GM19023 (cell line): ENCODE results near the gene CDHR4.
"Not testable (repeated sequence)": the region's sequence is repeated elsewhere in the genome, so short reads cannot be mapped to it uniquely, and the experiment has no call there.

Source experiments
- ATAC-seq: cut with Tn5 transposase; IDR thresholded peaks from one replicate; pipeline ENCODE4 v1.9.1; 2021; ENCODE audit warnings: mild to moderate bottlenecking, moderate library complexity; ENCODE audit not compliant: unreplicated experiment

Gene CDHR4

DNA sequence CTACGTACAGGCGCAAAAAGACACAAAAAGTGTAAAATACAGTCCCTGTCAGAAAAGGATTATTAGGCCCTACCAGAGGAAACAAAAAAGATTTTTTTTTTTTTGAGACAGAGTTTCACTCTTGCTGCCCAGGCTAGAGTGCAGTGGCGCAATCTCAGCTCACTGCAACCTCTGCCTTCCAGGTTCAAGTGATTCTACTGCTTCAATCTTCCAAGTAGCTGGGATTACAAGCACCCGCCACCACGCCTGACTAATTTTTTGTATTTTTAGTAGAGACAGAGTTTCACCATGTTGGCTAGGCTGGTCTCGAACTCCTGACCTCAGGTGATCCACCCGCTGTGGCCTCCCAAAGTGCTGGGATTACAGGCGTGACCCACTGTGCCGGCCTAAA lies 18.7 kb downstream of the CDHR4 start:
- not testable (repeated sequence) for ATAC-seq

DNA sequence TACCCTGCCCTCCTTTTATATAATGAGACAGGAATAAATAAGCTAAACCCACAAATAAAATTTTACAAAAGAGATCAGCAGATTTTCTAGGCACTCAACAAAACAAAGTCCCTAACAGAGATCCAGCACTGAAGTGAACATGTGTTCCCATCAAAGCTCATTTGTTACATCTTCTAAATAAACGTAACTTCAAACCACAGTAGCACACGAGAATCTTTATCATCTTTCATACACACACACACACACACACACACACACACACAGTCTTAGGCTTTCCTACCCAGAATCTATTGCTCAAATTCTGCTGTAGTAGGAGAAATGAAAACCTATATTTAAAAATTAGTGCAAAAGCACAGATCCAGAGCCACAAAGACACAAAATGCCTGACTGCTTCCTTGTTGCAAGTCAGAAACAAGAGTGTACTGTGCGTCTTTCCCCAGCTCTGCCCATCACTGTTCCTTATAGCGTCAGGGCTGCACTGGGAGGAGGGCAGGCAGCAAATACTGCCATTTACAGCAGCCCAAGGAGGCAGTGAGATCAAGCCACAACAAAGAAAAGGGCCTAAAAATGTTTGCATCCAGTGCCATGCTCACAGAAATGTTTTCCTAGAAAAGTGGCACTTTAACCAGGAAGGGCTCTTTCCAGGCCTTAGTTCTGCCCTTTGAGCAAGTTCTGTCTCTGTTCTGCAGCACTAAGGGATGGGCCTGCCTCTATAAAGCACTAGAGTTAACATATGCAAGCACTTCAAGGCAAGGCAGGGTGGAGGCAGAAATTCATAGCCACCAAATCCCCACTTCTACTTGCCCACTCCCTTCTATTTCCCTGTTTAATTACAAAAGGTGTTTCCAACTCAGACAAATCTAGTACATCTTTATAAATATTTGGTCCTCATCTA lies 19.3 kb downstream of the CDHR4 start:
- ATAC-seq = no peak

DNA sequence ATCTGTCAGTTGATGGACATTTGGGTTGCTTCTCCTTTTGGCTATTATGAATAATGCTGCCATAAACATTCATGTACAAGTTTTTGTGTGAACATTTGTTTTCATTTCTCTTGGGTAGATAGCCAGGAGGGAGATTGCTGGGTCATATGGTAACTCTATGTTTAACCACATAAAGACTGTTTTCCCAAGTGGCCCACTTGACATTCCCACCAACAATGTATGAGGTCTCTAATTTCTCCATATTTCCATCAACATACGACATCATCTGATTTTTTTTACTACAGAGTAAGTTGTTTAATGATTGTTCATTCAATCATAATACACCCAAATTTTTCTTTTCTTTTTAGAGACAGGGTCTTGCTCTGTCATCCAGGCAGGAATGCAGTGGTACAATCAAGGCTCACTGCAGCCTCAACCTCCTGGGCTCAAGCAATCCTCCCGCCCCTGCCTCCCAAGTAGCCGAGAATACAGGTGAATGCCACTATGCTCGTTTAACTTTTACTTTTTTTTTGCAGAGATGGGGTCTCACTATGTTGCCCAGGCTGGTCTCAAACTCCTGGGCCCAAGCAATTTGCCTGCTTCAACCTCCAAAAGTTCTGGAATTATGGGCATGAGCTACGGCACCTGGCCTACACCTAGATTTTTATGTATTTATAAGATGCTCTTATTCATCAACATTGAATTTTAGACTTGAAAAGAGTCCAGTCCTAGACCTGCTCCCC lies 20.2 kb downstream of the CDHR4 start:
- ATAC-seq = no peak

DNA sequence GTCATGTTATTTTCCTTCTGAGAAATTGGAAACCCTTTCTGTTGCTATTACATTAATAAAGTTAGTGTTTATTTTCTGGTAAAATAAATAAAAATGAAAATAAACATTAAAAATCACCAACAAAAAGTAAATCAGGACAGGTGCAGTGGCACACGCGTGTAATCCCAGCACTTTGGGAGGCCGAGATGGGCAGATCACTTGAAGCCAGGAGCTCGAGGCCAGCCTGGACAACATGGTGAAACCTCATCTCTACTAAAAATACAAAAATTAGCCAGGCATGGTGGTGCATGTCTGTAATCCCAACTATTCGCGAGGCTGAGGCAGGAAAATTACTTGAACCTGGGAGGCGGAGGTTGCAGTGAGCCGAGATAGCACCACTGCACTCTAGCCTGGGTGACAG lies 23.6 kb downstream of the CDHR4 start:
- ATAC-seq = not testable (repeated sequence)

DNA sequence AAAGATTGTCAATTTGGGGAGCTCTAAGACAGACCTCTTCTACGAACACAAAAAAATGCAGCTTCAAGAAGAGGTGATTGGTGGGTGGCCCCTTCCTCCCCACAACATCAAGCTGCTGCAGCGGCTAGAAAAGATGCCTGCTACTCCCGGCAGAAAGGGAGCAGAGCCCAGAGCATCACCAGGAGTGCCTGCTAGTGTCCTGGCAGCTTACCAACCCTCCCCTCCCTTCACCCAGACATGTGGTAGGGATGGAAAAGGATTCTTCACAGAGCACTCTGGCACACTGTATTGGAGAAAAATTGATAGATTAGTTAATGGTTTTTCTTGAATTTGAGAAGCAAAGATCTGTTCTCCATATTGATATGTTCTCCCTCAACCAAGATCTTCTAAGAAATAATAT lies 24.1 kb downstream of the CDHR4 start:
- ATAC-seq = no peak

DNA sequence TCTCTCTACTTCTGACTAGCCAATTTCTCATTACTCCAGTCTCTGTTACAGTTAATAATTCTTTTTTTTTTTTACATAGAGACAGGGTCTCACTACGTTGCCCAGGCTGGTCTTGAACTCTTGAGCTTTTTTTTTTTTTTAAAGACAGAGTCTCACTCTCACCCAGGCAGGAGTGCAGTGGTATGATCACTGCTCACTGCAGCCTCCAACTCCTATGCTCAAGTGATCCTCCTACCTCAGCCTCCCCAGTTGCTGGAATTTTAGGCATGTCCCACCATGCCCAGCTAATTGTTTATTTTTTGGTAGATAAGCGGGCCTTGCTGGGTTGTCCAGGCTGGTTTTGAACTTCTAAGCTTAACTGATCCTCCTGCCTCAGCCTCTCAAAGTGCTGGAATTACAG lies 27.0 kb downstream of the CDHR4 start:
- no peak for ATAC-seq

DNA sequence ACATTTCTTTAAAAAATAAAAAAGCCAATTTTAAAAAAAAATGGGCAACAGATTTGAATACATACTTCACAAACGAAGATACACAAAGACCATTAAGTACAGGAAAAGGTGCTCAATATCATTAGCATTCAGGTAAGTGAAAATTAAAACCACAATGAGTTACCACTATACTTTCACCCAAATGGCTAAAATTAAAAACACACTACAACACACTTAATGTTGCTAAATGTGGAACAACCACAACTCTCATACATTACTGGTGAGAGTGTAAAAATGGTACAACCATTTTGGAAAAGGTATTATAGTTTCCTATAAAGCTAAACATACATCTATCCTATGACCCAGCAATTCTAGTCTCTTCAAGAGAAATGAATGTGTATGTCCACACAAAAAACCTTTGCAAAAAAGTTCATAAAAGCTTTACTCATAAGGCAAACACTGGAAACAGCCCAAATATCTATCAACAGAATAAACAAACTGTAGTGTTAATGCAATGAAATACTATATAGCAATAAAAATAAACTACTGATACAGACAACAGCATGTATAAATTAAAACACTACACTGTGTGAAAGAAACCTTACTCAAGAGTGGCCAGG lies 28.2 kb downstream of the CDHR4 start:
- no peak for ATAC-seq

DNA sequence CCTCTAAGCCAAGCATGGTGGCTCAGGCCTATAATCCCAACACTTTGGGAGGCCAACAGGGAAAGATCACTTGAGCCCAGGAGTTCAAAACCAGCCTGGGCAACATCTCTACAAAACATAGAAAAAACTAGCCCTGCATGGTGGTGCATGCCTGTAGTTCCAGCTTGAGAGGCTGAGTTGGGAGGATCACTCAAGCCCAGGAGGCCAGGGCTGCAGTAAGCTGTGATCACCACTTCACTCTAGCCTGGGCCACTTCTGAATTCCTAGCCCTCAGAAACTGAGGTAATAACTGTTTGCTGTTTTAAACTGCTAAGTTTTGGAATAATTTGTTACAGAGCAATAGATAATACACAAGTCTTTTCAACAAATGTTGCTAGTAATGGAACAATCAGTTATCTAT lies 29.7 kb downstream of the CDHR4 start:
- ATAC-seq = no peak

DNA sequence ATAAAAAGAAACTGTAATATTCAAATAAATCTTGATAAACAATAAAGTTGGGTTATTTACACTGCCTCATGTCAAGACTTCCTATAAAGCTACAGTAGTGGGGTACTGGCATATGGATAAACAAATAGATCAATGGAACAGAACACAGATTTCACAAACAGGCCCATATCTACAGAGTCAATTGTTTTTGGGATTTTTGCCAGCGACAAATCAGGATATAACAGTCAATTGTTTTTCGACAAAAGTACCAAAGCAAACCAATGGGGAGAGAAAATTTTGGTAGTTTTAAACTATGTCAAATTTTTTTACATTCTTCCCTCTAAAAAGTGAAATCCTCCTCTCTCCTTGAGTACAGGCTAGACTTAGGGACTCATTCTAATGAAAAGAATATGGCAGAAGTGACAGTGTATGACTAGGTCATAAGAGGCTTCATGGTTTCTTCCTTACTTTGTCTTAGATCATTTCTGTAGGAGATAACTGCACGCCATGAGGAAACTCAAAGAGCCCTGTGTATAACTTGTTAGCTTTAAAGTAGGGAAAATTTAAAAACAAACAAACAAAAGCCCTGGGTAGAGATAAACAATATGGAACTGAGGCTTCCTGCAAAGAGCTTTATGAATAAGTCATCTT lies 30.3 kb downstream of the CDHR4 start:
- no peak for ATAC-seq

DNA sequence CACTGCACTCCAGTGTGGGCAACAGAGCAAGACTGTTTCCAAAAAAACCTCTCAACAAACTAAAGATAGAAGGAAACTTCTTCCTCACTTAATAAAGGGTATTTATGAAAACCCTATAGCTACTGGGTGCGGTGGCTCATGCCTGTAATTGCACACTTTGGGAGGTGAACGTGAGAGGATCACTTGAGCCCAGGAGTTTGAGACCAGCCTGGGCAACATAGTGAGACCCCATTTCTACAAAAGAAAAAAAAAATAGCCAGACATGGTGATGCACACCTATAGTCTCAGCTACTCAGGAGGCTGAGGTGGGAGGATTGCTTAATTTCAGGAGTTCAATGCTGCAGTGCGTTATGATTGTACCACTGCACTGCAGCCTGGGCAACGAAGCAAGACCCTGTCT lies 35.7 kb downstream of the CDHR4 start:
- ATAC-seq = no peak

DNA sequence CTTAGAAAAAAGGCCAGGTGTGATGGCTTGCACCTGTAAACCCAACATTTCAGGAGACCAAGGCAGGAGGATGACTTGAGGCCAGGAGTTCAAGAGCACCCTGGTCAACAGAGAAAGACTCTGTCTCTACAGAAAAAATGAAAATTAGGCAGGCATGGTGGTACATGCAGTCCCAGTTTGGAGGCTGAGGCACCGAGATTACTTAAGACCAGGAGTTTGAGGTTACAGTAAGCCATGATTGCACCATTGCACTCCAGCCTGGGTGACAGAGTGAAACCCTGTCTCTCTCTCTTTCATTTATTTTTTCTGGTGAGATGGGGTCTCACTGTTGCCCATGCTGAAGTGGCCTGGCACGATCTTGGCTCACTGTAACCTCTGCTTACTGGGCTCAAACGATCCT lies 38.0 kb downstream of the CDHR4 start:
- no peak for ATAC-seq

DNA sequence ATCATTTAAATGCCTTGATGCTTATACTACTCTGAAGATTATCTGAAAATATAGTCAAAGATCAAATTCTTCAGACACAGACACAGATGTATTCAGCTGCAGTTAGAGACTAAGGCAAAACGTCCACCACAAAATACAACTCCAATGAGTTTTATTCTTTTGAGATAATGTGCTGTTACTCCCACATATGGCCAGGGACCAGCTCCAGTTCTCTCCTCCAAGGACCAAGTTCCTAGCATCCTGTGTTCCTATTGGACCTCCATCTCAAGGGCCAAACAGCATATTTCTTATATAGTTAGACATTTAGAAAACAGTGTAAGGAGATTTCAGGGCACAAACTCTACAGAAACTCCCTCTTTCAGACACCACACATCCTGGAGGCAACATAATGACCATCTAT lies 40.4 kb downstream of the CDHR4 start:
- no peak for ATAC-seq

DNA sequence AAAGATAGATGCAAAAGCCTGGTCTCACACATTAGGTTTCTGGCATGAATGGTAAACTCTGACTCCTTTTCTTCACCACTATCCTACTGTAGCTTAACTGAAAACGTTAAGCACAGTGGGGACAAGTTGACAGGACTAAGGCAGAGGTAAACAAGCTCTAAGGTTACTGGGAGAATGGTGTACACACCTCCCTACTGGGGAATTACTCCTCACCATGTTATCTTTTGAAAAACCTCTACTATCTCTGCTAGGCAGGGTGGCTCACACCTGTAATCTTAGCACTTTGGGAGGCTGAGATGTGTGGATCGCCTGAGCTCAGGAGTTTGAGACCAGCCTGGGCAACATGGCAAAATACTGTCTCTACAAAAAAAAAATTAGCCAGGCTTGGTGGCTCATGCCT lies 42.5 kb downstream of the CDHR4 start:
- ATAC-seq = no peak

DNA sequence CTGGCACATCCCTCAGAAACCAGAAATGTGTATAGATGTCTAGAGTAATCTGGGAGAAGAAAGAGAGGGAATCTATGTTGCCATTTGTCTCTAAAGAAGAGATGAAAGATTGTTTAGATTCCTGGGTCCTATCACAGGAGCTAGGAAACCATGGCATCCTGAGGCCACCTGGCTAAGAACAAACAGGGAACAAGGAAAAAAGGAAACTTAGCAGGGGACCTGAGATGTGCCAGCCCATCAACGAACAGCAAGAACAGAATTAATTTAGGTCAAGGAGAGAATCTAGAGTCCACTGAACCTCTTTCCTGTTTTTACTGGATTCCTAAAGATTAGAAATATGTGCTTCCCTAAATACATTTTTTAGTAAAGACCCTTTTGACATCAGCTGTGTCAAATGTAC lies 43.6 kb downstream of the CDHR4 start:
- ATAC-seq = no peak

DNA sequence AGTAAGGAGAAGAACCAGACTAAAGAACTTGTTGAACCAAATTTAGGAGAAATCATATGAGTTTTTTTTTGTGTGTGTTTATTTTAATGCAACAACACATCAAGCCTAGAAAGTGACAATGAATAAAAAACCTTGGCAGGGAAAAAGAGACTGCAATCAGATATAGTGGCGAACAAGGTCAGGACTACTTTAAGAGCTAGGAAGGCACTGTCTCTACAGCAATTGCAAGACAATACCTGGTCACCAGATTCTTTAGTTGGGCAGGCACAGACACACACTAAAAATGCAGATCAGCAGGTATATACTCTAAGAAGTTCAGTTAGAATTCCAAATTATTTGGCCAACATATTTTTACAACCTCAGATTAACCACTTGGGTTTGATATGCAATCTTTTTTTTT lies 45.1 kb downstream of the CDHR4 start:
- ATAC-seq = no peak

DNA sequence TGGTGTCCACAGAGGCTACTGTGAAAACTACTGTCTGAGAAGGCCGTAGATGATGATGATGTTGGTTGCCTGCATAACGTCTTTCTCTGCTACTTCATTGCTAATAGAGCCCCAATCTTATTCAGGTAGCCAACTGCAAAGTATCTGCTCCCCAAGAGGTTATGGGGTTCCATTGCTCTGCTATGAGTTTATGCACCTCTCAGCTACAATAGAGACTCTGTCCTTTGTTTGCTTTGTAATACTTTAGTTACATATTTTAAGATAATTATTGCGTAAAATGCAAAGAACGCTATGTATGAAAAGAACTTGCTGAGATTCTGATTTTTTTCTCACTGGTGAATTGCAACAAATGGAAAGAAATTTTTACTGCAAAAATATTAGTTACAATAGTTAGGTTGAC lies 48.2 kb downstream of the CDHR4 start:
- no peak for ATAC-seq

DNA sequence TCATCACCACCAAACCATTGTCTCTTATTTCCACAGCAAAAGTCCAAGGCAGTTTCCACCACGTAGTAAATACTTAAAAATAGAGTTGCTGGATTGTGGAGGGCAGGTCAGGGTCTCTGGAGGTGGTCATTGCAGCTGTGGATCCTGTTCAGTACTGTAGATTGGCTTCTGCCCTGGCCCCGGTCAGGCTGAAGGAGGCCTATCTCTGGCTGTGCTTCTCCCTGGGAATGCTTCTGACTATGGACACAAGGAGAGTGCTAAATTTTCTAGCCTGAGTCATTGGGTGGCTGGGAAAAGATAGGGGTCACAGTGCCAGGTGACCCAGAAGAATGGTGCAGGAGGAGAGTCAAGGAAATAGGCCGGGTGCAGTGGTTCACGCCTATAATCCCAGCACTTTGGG lies 49.6 kb downstream of the CDHR4 start:
- ATAC-seq = no peak

DNA sequence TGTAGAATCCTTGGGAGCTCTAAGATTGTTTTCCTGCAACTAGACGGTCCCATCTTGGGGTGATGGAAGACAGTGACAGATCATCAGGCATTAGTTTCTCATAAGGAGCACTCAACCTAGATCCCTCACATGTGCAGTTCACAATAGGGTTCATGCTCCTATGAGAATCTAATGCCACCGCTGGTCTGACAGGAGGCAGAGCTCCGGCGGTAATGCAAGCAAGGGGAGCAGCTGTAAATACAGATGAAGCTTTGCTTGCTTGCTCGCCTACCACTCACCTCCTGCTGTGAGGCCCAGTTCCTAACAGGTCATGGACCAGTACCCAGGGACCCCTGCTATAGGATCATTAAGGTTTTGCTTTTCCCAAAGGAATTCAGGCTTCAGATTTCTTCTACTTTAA lies 50.8 kb downstream of the CDHR4 start:
- not testable (repeated sequence) for ATAC-seq

DNA sequence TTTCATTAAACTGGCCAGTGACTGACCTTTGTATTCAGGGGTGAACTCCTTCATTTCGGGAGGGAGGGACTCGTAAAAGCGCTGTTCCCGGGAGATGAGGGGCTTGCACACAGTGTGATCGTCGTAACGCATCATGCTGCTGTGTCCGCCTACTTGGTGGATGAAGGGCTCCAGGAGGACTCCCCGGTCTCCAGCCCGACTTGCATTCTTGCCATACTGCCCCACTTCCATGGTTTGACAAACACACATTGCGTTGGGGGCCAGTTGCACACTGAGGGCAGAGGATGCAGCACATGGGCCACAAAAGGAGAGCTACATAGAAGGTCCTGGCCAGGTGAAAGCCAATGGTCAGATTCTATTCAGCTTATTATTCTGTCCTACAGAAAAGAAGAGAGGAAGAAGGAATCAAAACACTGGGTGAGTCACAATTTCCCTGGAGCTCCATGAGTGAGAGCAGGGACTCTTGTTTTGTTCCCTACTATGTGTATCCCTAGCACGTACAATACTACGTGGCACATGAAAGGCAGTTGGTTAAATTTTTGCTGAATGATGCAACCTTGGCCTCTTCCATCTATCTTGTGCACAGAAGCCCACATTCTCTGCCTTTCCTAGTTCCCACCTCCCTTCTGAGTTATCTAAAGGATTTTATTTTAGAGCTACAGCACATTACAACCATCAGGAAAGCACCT lies 51.7 kb downstream of the CDHR4 start:
- ATAC-seq = no peak

DNA sequence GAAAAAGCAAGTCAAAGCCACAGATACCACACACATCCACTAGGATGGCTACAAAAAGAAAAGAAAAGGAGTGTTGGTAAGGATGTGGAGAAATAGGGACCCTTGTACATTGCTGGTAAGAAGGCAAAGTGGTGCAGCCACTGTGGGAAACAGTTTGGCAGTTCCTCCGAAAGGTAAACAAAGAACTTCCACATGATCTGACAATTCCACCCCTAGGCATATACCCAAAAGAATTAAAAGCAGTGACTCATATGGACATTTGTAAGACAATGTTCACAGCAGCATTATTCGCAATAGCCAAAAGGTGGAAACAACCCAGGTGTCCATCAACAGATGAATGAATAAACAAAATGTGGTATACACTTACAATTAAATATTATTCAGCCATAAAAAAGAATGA lies 53.7 kb downstream of the CDHR4 start:
- no peak for ATAC-seq
